ENCODE measurements around the gene C1QTNF2. TPM values are rescaled to one million over a fixed set of nuclear protein-coding genes. Genes with fewer than 3 reads are reported as not detected.
A peak's percentile ranks its signal among the peaks of the same experiment; 100 is the strongest.

C1QTNF2 gene
- total and polyA plus RNA-seq, 2 of the 8 experiments (the other 6 are each of a cell fraction or from before 2014, with no cell fraction given) = 1.0 to 2.0 TPM

GRCh38 chr5:160312134-160312959, 58.1 kb downstream of the C1QTNF2 start, which contains the start of gene CCNJL (continued):
- no peak for TF ChIP-seq ZNF274 (IDR thresholded peaks at IDR 0.05; ENCODE audit: borderline replicate concordance, extremely low read depth, low read length)
- no peak for TF ChIP-seq CHD1 (IDR thresholded peaks at IDR 0.05; ENCODE audit: low read depth, low read length)
- no peak for TF ChIP-seq CBX5 (IDR thresholded peaks at IDR 0.05; ENCODE audit: low read depth, low read length)
- no peak for TF ChIP-seq MAFK (IDR thresholded peaks at IDR 0.05; ENCODE audit: low read depth, low read length)
- TF ChIP-seq CTCF (IDR thresholded peaks at IDR 0.05; ENCODE audit: control extremely low read depth in 1 of 3, insufficient read depth in 1 of 3, low read depth in 1 of 3, low read length in 3 of 3) = no peak
- peak; percentile 84 for TF ChIP-seq POLR2AphosphoS5 (IDR thresholded peaks at IDR 0.05; ENCODE audit: low read depth, low read length)
- no peak for TF ChIP-seq HDAC2 (IDR thresholded peaks at IDR 0.05; ENCODE audit: borderline replicate concordance in 1 of 2, low read depth in 2 of 2, low read length in 2 of 2)
- peak in 1 of 2 experiments; percentile 61; a peak in 2 of 3 replicates for TF ChIP-seq POLR2A (IDR thresholded peaks at IDR 0.05; ENCODE audit: control extremely low read depth in 1 of 2, low read depth in 2 of 2, low read length in 2 of 2)
- TF ChIP-seq PHF8 (conservative IDR thresholded peaks at IDR 0.05; ENCODE audit: low read depth, low read length) = peak; percentile 81
- TF ChIP-seq KDM4A (IDR thresholded peaks at IDR 0.05; ENCODE audit: low read depth, low read length, severe bottlenecking) = peak; percentile 85
- no peak for TF ChIP-seq TCF12 (IDR thresholded peaks at IDR 0.05; ENCODE audit: low read depth, low read length)
- TF ChIP-seq ATF3 (IDR thresholded peaks at IDR 0.05; ENCODE audit: insufficient read depth, low read depth, low read length) = no peak
- TF ChIP-seq RNF2 (IDR thresholded peaks at IDR 0.05; ENCODE audit: borderline replicate concordance, low read depth, low read length, missing control alignments, poor library complexity, severe bottlenecking) = no peak
- TF ChIP-seq JUND (IDR thresholded peaks at IDR 0.05; ENCODE audit: low read length) = no peak
- TF ChIP-seq RBBP5 (IDR thresholded peaks at IDR 0.05; ENCODE audit: borderline replicate concordance, low read depth, low read length) = peak; percentile 92
- TF ChIP-seq NANOG (IDR thresholded peaks at IDR 0.05; ENCODE audit: insufficient read depth, low read depth, low read length, poor library complexity, severe bottlenecking) = no peak
- TF ChIP-seq RXRA (IDR thresholded peaks at IDR 0.05; ENCODE audit: insufficient read depth, low read depth, low read length) = no peak
- TF ChIP-seq SUZ12 (IDR thresholded peaks at IDR 0.05; ENCODE audit: low read length) = no peak
- TF ChIP-seq EGR1 (IDR thresholded peaks at IDR 0.05; ENCODE audit: borderline replicate concordance, low read depth, low read length) = peak; percentile 40; the same call in 1 of the 2 replicates
- TF ChIP-seq CHD2 (IDR thresholded peaks at IDR 0.05; ENCODE audit: low read length) = no peak
